SK-N-SH treated with all-trans-retinoic acid at 6 μM for 48 hours (cell line): ENCODE measurements around the gene FGF5.

Experiments used
- CSDC2 ChIP-seq: fragments of 250-450 bp; sonication (Bioruptor Pico); IDR thresholded peaks from 2 replicates; pipeline ENCODE4 v1.5.0; 2020; ENCODE audit warnings: mild to moderate bottlenecking, moderate library complexity
- GLIS3 ChIP-seq: fragments of 250-450 bp; sonication (Bioruptor Pico); IDR thresholded peaks from 2 replicates; pipeline ENCODE4 v1.5.0; 2020; ENCODE audit warnings: mild to moderate bottlenecking, moderate library complexity
- ISL1 ChIP-seq: fragments of 250-450 bp; sonication (Bioruptor Pico); IDR thresholded peaks from 2 replicates; pipeline ENCODE4 v2.1.2; 2022; ENCODE audit warnings: mild to moderate bottlenecking, moderate library complexity
- PATZ1 ChIP-seq: fragments of 250-450 bp; sonication (Bioruptor Pico); IDR thresholded peaks from 2 replicates; pipeline ENCODE4 v1.8.0; 2020; ENCODE audit warnings: mild to moderate bottlenecking, moderate library complexity, borderline replicate concordance
- RARB ChIP-seq: fragments of 250-450 bp; sonication (Bioruptor Pico); IDR thresholded peaks from 2 replicates; pipeline ENCODE4 v1.8.0; 2021; ENCODE audit warnings: mild to moderate bottlenecking, moderate library complexity
- SNAI2 ChIP-seq: fragments of 250-450 bp; sonication (Bioruptor Pico); IDR thresholded peaks from 2 replicates; pipeline ENCODE4 v1.5.0; 2020; ENCODE audit warnings: mild to moderate bottlenecking, moderate library complexity
- ZC3H10 ChIP-seq: fragments of 250-450 bp; sonication (Bioruptor Pico); IDR thresholded peaks from 2 replicates; pipeline ENCODE4 v1.5.1; 2021; ENCODE audit warnings: mild to moderate bottlenecking, moderate library complexity
- ZFP3 ChIP-seq: fragments of 250-450 bp; sonication (Bioruptor Pico); IDR thresholded peaks from 2 replicates; pipeline ENCODE4 v1.5.0; 2020; ENCODE audit warnings: mild to moderate bottlenecking, moderate library complexity
- ZFP30 ChIP-seq: fragments of 450-650 bp; formaldehyde crosslinking; IDR thresholded peaks from 2 replicates; pipeline ENCODE4 v1.5.0; 2022; ENCODE audit warnings: mild to moderate bottlenecking, moderate library complexity

- TF ChIP-seq GLIS3 (CRISPR knock-in tag) (no peak), SNAI2 (CRISPR knock-in tag) (no peak), ZFP3 (CRISPR knock-in tag) (no peak), ZFP30 (no peak), RARB (no peak), ISL1 (CRISPR knock-in tag) (no peak), PATZ1 (no peak), ZC3H10 (no peak), CSDC2 (CRISPR knock-in tag) (no peak)
Measured at GRCh38 chr4:80321341-80321740, 54.9 kb downstream of the FGF5 start.
